Activated CD4-positive, alpha-beta memory T cell treated with anti-CD3 and anti-CD28 coated beads, Interleukin-2, amount 10 ng/mL, durations not matched to agents 7 days and 5 days (primary cell): ENCODE measurements around the gene SLC13A4. TPM values are rescaled to one million over a fixed set of nuclear protein-coding genes. Genes with fewer than 3 reads are reported as not detected.

Experiments used
- CTCF ChIA-PET: fragments of 350-600 bp; sonication (Branson Sonifier 250); formaldehyde crosslinking; loops from one replicate; lab custom pipeline; 2021; ENCODE audit warnings: antibody characterized with exemption, inconsistent platforms; lab: Charles Lee
- POLR2A ChIA-PET: fragments of 350-600 bp; sonication (Branson Sonifier 250); formaldehyde crosslinking; loops from one replicate; lab custom pipeline; 2021; ENCODE audit warnings: antibody characterized with exemption; lab: Charles Lee
- DNase-seq: peaks from one replicate; pipeline ENCODE4 v3.0.0-alpha.2; 2020
- H3K27ac Mint-ChIP-seq: one replicate; pipeline ENCODE4 v1.8.0; 2021; ENCODE audit warnings: mild to moderate bottlenecking, mixed read lengths
- H3K27me3 Mint-ChIP-seq: one replicate; pipeline ENCODE4 v1.8.0; 2021; ENCODE audit warnings: mixed read lengths
- H3K36me3 Mint-ChIP-seq: one replicate; pipeline ENCODE4 v1.8.0; 2021; ENCODE audit warnings: low read depth, mixed read lengths
- H3K4me1 Mint-ChIP-seq: one replicate; pipeline ENCODE4 v1.8.0; 2021; ENCODE audit warnings: mixed read lengths
- H3K4me3 Mint-ChIP-seq: one replicate; pipeline ENCODE4 v1.8.0; 2021; ENCODE audit warnings: mild to moderate bottlenecking, mixed read lengths
- H3K9me3 Mint-ChIP-seq: one replicate; pipeline ENCODE4 v1.8.0; 2021; ENCODE audit warnings: mixed read lengths
- total RNA-seq, 2 experiments: library from RNA; stranded (reverse); gene quantifications; one replicate each; pipeline ENCODE4 v1.2.3, GENCODE V29; 2021

SLC13A4 gene
- total RNA-seq, 2 experiments from 2014 or later: not detected

DNA sequence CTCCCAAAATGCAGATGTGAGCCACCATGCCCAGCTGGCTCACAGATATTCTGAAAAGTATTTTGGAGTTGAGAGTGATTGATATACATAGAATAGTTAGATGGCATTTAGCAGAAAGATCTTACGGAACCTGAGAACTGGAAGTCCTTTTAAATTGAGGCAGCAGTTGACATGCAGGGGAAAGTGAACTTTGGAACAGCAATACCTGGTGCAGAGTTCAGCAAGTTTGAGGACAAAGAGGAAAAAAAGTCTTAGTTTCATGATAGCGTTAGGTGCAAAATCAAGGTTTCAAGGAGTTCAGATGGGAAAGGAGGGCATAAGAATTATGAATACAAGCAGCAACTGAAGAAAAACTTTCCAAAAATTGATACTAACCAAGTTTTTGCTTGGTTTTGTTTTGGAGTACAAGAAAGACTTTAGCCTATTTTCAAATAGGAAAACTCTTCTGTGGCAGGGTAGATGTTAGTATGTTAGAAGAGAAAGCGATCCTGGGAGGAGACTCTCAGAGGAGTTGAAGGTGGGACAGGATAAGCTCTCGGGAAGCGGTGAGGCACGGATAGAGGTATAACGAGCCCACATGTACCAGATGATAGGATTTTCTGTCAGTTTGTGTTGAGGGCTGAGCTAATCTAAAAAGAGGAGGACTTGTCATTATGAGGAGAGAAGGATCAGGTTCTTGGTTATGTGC, 93.7 kb downstream of the SLC13A4 start:
- no peak for DNase-seq
- no peak overlapping the region for H3K4me3 Mint-ChIP-seq
- no peaks in the 10 kb centered on the region for H3K27me3 Mint-ChIP-seq
- H3K27ac Mint-ChIP-seq: no peak overlapping the region
- CTCF ChIA-PET: interaction anchor here (3.2 kb wide), 1 partner anchor 10 kb away, joined by 19 read pairs; no protein-coding TSS in a partner anchor
- peaks cover 64% of the 10 kb centered on the region for H3K36me3 Mint-ChIP-seq
- H3K9me3 Mint-ChIP-seq: no peaks in the 10 kb centered on the region
- POLR2A ChIA-PET: no interaction called here
- no peaks in the 10 kb centered on the region for H3K4me1 Mint-ChIP-seq

Other genes starting within 250 kb of the SLC13A4 start
- gene CNOT4, start 218.1 kb downstream of the SLC13A4 start, total RNA-seq: 10 to 100 TPM; 21.9 to 24.6 TPM
- gene NUP205, start 170.3 kb downstream of the SLC13A4 start, total RNA-seq: 10 to 100 TPM; 91.2 to 92.3 TPM
- 10 to 100 TPM; 19.7 to 20.5 TPM for gene STMP1, start 65.7 kb downstream of the SLC13A4 start, total RNA-seq
- not detected for gene FAM180A, start 20.6 kb upstream of the SLC13A4 start, total RNA-seq
- 100 to 1,000 TPM; 135 to 142 TPM for gene MTPN, start 249.2 kb upstream of the SLC13A4 start, total RNA-seq